IMR-90 (cell line): ENCODE results near the gene ADAM12. TPM values are rescaled to one million over a fixed set of nuclear protein-coding genes. Genes with fewer than 3 reads are reported as not detected.
A peak's percentile ranks its signal among the peaks of the same experiment; 100 is the strongest.

Source experiments
- ATAC-seq: fragments of 200-7000 bp; cut with Tn5 transposase; 2 replicates; pipeline ENCODE4 v1.9.1; 2020; ENCODE audit warnings: low read depth, mild to moderate bottlenecking, moderate library complexity
- BruUV-seq: library from RNA; stranded (reverse); fragments of 400-500 nt; replicated peaks from 2 replicates; lab custom pipeline; 2021; lab: Mats Ljungman, UMichigan
- CTCF ChIA-PET: fragments of 300-600 bp; formaldehyde crosslinking; extraction: SDS; loops from one replicate; lab custom pipeline; 2021; ENCODE audit warnings: antibody characterized with exemption; lab: Yijun Ruan, JAX
- POLR2A ChIA-PET: fragments of 300-600 bp; sonication (Branson Sonifier 250); formaldehyde crosslinking; loops from one replicate; lab custom pipeline; 2022; ENCODE audit warnings: antibody characterized with exemption; ENCODE audit not compliant: unreplicated experiment; lab: Charles Lee
- DNase-seq: peaks from one replicate; pipeline ENCODE4 v3.0.0; 2013
- H2AFZ ChIP-seq: replicated peaks from 2 replicates; pipeline ENCODE3; 2013; ENCODE audit warnings: low read length, mild to moderate bottlenecking; ENCODE audit not compliant: poor library complexity
- H2AK5ac ChIP-seq: 2 replicates; pipeline ENCODE4 v1.6.1; 2013; ENCODE audit warnings: low read depth, low read length, inconsistent platforms
- H2AK9ac ChIP-seq: replicated peaks from 2 replicates; pipeline ENCODE3; 2013; ENCODE audit warnings: mild to moderate bottlenecking, low read depth, low read length, moderate library complexity; ENCODE audit not compliant: poor library complexity
- H2BK120ac ChIP-seq: 2 replicates; pipeline ENCODE4 v1.6.1; 2013; ENCODE audit warnings: low read depth, low read length, inconsistent platforms
- H2BK15ac ChIP-seq: 3 replicates; pipeline ENCODE4 v1.6.1; 2013; ENCODE audit warnings: low read depth, low read length, inconsistent platforms
- H2BK20ac ChIP-seq: 2 replicates; pipeline ENCODE4 v1.6.1; 2013; ENCODE audit warnings: low read depth, mild to moderate bottlenecking, inconsistent platforms, low read length, moderate library complexity
- H2BK5ac ChIP-seq: 2 replicates; pipeline ENCODE4 v1.6.1; 2013; ENCODE audit warnings: mild to moderate bottlenecking, low read depth, low read length, inconsistent platforms; ENCODE audit not compliant: poor library complexity, severe bottlenecking
- H3K14ac ChIP-seq: replicated peaks from 2 replicates; pipeline ENCODE4 v1.6.1; 2013; ENCODE audit warnings: low read depth, low read length, inconsistent platforms
- H3K18ac ChIP-seq: 2 replicates; pipeline ENCODE4 v1.6.1; 2013; ENCODE audit warnings: low read depth, low read length, control low read depth
- H3K23ac ChIP-seq: 2 replicates; pipeline ENCODE4 v1.6.1; 2013; ENCODE audit warnings: low read depth, low read length, inconsistent platforms
- H3K27ac ChIP-seq: 2 replicates; pipeline ENCODE4 v1.5.1; 2013; ENCODE audit warnings: mild to moderate bottlenecking, control low read depth, low read length; ENCODE audit not compliant: insufficient read depth
- H3K27me3 ChIP-seq: 2 replicates; pipeline ENCODE4 v1.6.1; 2013; ENCODE audit warnings: low read length; ENCODE audit not compliant: control insufficient read depth, insufficient read depth
- H3K36me3 ChIP-seq: 2 replicates; pipeline ENCODE4 v1.6.1; 2013; ENCODE audit warnings: low read length, mixed read lengths; ENCODE audit not compliant: control insufficient read depth, insufficient read depth
- H3K4ac ChIP-seq: 2 replicates; pipeline ENCODE4 v1.6.1; 2013; ENCODE audit warnings: low read depth, low read length, inconsistent platforms
- H3K4me1 ChIP-seq: 2 replicates; pipeline ENCODE4 v1.6.1; 2013; ENCODE audit warnings: low read length, mixed read lengths; ENCODE audit not compliant: control insufficient read depth, insufficient read depth
- H3K4me2 ChIP-seq: 2 replicates; pipeline ENCODE4 v1.6.1; 2013; ENCODE audit warnings: low read depth, mild to moderate bottlenecking, control low read depth, low read length, moderate library complexity
- H3K4me3 ChIP-seq: 2 replicates; pipeline ENCODE4 v1.5.1; 2013; ENCODE audit warnings: low read depth, mild to moderate bottlenecking, control low read depth, low read length, moderate library complexity; ENCODE audit not compliant: insufficient read depth
- H3K56ac ChIP-seq: 2 replicates; pipeline ENCODE4 v1.6.1; 2013; ENCODE audit warnings: low read length, inconsistent platforms; ENCODE audit not compliant: insufficient read depth; ENCODE audit errors: extremely low read depth
- H3K79me1 ChIP-seq, 2 experiments: 2 replicates each; pipeline ENCODE4 v1.6.1; 2013; ENCODE audit warnings: low read length in 2 of 2, inconsistent platforms in 1 of 2, low read depth in 1 of 2
- H3K9ac ChIP-seq: 2 replicates; pipeline ENCODE4 v1.6.1; 2013; ENCODE audit warnings: low read depth, low read length, control low read depth
- H3K9me1 ChIP-seq: 2 replicates; pipeline ENCODE4 v1.6.1; 2013; ENCODE audit warnings: low read length, inconsistent platforms; ENCODE audit not compliant: insufficient read depth
- H3K9me3 ChIP-seq: 2 replicates; pipeline ENCODE4 v1.6.1; 2013; ENCODE audit warnings: low read length; ENCODE audit not compliant: control insufficient read depth, insufficient read depth
- H4K20me1 ChIP-seq: 2 replicates; pipeline ENCODE4 v1.6.1; 2013; ENCODE audit warnings: low read length, inconsistent platforms; ENCODE audit not compliant: insufficient read depth
- H4K5ac ChIP-seq: 2 replicates; pipeline ENCODE4 v1.6.1; 2013; ENCODE audit warnings: mild to moderate bottlenecking, low read depth, low read length, control low read depth
- H4K8ac ChIP-seq, 2 experiments: 2 replicates each; pipeline ENCODE4 v1.6.1; 2013; ENCODE audit warnings: low read depth in 2 of 2, low read length in 2 of 2, control low read depth in 1 of 2, inconsistent platforms in 1 of 2
- H4K91ac ChIP-seq: 2 replicates; pipeline ENCODE4 v1.6.1; 2013; ENCODE audit warnings: low read depth, low read length, inconsistent platforms; ENCODE audit not compliant: insufficient read depth
- CEBPB ChIP-seq: IDR thresholded peaks from 2 replicates; pipeline ENCODE4 v1.6.1; 2012; ENCODE audit warnings: low read depth, low read length, improper control_type of control experiment
- SMC3 ChIP-seq: fragments of 150-350 bp; IDR thresholded peaks from 2 replicates; pipeline ENCODE4 v1.6.1; 2016; ENCODE audit warnings: low read depth, mild to moderate bottlenecking, antibody characterized with exemption, low read length, moderate library complexity
- WGBS, 2 experiments: methylation state at CpG; one replicate each; pipeline versions ENCODE4 v1.1.5 to v1.1.7; 2013; ENCODE audit warnings: missing lambda C conversion rate in 2 of 2; ENCODE audit not compliant: insufficient read length in 1 of 2; ENCODE audit errors: extremely low coverage in 2 of 2; 5-methylcytosine and 5-hydroxymethylcytosine counted together
- dilution Hi-C: fragments of 300-500 bp; cut with HindIII; formaldehyde crosslinking; loops from one replicate; pipeline ENCODE4 v1.14.3; 2018; ENCODE audit warnings: low sequenced_read_pairs; ENCODE audit not compliant: unreplicated experiment
- in situ Hi-C: fragments of 300-500 bp; cut with MboI; formaldehyde crosslinking; loops from 3 replicates; pipeline ENCODE4 v1.14.3; 2019; ENCODE audit warnings: low sequenced_read_pairs, inconsistent platforms, mixed read lengths
- intact Hi-C: fragments of 100-400 bp; cut with micrococcal nuclease; formaldehyde crosslinking; loops from 2 replicates; pipeline ENCODE4 v1.10.0; 2022
- polyA plus RNA-seq, 3 experiments: library from polyadenylated mRNA; depleted of rRNA; stranded (reverse); fragments of >200 nt; gene quantifications; 2 replicates each; pipeline ENCODE4 v1.2.3, GENCODE V29; 2012; ENCODE audit warnings: low replicate concordance in 1 of 3
- total RNA-seq: library from RNA; depleted of rRNA; stranded (reverse); fragments of >200 nt; gene quantifications from 2 replicates; pipeline ENCODE4 v1.2.3, GENCODE V29; 2012

ADAM12 gene
- total and polyA plus RNA-seq, 2 of the 4 experiments (the other 2 are of a cell fraction), result 9.6 to 10.2 TPM

- H2AFZ ChIP-seq, result no peak overlapping the region
- peak; percentile 76 for DNase-seq
- ChIA-PET CTCF (no interaction called here), POLR2A (no interaction called here)
- TF ChIP-seq SMC3 (no peak), CEBPB (peak; percentile 69; the same call in 1 of the 2 replicates)
- H3K27me3 ChIP-seq, result no peaks in the 10 kb centered on the region
- no peak overlapping the region for H2BK15ac ChIP-seq
- no peak overlapping the region for H2BK120ac ChIP-seq
- H3K56ac ChIP-seq, result no peak overlapping the region
- H3K9me1 ChIP-seq, result no peaks in the 10 kb centered on the region
- no peaks in the 10 kb centered on the region for H3K36me3 ChIP-seq
- 0 out of 2 replicates have a peak overlapping the region, but pooled peaks have one; percentile 33 for H3K23ac ChIP-seq
- no peak overlapping the region for H2AK5ac ChIP-seq
- H4K5ac ChIP-seq, result no peak overlapping the region
- H3K4ac ChIP-seq, result no peak overlapping the region
- no peak overlapping the region for H3K14ac ChIP-seq
- H3K4me3 ChIP-seq, result no peak overlapping the region
- no peak overlapping the region for H2AK9ac ChIP-seq
- no peak overlapping the region for H3K4me2 ChIP-seq
- H3K4me1 ChIP-seq, result no peaks in the 10 kb centered on the region; the same call in 1 of the 2 replicates
- in situ Hi-C loops, result no loop called here
- no peaks in the 10 kb centered on the region for H4K20me1 ChIP-seq
- intact Hi-C loops, result no loop called here
- no peaks in the 10 kb centered on the region for H3K79me1 ChIP-seq
- no peak overlapping the region; the same call in 1 of the 2 replicates for H3K18ac ChIP-seq
- no peak overlapping the region for H2BK20ac ChIP-seq
- H3K9me3 ChIP-seq, result peaks cover 3% of the 10 kb centered on the region; the same call in 1 of the 2 replicates
- WGBS, 2 experiments, result no CpG with 5 or more reads among the region's 3 CpGs
- H3K9ac ChIP-seq, result no peak overlapping the region
- H2BK5ac ChIP-seq, result no peak overlapping the region
- no peak overlapping the region for H3K27ac ChIP-seq
- no peak overlapping the region for H4K8ac ChIP-seq
- peak; percentile 48 for ATAC-seq
- dilution Hi-C loops, result no loop called here
- BruUV-seq, result no TSS peak
- no peak overlapping the region for H4K91ac ChIP-seq
Measured at GRCh38 chr10:126207313-126207771, 180.9 kb downstream of the ADAM12 start.
